GM19193 (cell line): ENCODE data around the gene MEA1.

ENCODE experiments used
- POLR2A ChIP-seq: IDR thresholded peaks from 4 replicates; pipeline ENCODE4 v1.6.1; 2011; ENCODE audit not compliant: insufficient read depth, insufficient read length; ENCODE audit errors: extremely low read depth

The MEA1 gene

GRCh38 chr6:42970871-42971612 lies 42.7 kb downstream of the MEA1 start:
- TF ChIP-seq POLR2A: no peak

- no peak for TF ChIP-seq POLR2A
Measured at GRCh38 chr6:42969934-42970333, 43.8 kb downstream of the MEA1 start.

DNA sequence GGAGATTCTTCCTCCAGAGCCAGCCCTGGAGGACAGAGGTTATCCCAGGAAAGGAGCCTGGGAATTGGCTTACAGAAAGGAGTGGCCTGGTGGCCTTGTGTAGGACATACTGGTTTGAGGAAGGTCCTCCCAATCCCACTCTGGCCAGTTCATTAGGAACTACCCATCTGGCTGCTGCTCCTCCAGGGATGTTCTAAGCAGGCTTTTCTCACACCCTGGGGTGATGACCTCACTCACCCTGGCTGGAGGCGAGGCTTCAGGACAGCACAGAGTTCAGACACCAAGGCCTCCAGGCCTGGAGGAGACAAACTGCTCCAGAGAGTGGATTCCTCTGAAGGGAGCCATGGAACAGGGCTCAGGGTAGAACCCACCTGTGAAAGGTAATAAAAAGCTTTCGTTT lies 44.3 kb downstream of the MEA1 start:
- TF ChIP-seq POLR2A: no peak

DNA sequence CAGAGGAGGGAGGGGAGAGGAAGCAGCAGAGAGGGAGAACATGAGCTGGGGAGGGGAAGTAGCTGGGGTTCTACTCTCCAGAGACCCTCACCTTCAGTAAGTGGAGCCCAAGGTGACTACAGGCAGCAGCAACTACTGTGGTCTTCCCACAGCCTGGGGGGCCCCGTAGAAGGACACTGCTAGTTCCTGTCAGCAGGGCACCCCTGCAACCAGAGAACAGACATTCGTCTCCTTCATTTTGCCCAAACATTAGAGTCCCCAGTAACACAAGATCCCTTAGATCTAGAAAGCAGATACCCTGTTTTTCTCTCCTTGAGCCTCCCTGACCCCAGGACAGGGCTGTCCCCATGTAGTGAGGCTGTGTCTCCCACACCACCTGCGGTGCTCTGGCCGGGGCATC lies 45.0 kb downstream of the MEA1 start:
- no peak for TF ChIP-seq POLR2A

DNA sequence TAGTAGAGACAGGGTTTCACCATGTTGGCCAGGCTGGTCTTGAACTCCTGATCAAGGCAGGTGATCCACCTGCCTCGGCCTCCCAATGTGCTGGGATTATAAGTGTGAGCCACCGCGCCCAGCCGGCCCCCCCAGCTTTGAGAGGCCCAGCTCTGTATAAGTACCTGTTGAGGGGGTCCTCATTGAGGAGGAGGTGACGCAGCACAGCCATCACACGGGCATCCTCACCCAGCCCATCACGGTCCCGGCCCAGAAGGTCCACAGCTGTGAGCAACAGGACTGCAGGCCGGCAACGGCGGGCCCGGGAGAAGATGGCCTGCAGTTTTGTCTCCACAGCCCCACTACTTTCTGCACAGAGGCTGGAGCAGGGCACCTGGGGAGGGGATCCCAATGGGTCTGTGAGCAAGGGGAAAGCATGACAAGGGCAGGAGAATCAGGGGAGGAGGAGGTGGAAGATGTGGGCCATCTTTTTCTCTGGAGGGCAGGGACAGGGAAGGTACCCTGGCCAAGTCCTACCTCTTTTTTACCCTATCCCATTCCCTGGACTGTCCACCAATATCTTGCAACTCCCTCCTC lies 45.5 kb downstream of the MEA1 start:
- no peak for TF ChIP-seq POLR2A

DNA sequence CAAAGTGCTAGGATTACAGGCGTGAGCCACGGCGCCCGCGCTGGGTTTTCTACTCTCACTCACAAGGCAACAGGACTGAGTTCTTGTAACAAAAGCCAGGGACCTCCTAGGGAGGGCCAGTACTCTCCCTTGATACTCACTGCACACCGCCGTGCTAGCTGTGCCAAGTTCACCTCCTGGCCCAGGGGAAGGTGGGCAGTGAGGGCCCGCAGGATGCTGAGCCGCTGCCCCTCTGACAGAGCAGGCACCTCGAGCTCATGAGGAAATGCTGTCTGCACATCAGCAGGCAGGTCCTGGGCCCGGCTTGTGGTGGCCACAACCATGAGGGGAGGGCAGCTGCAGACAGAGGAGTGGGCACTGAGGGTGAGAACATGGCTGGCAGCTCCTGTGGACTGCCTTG lies 46.5 kb downstream of the MEA1 start:
- TF ChIP-seq POLR2A: no peak

GRCh38 chr6:42966571-42966970 lies 47.2 kb downstream of the MEA1 start:
- no peak for TF ChIP-seq POLR2A

GRCh38 chr6:42963855-42964605 lies 49.7 kb downstream of the MEA1 start:
- no peak for TF ChIP-seq POLR2A

DNA sequence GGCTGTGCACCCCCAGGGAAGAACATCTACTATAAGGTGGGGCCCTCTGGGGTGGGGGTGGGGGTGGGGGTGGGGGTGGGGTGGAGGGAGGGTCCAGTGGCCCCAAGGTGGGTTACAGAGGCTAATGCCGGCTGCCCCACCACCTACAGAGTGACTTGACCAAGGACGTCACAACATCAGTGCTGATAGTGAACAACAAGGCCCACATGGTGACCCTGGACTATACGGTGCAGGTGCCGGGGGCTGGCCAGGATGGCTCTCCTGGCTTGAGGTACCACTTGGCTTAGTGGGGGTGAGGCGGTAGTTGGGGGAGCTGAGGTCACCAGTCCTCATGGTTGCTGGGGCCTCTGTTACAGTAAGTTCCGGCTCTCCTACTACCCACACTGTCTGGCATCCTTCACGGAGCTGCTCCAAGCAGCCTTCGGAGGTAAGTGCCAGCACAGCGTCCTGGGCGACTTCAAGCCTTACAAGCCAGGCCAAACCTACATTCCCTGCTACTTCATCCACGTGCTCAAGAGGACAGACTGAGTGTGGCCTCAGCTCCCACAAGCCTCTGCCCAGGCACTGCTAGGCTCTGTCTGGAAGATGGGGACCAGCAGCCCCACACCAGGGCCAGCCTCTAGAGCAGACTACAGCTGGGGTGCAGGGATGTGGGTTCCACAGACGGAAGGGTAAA lies 50.4 kb downstream of the MEA1 start:
- TF ChIP-seq POLR2A: no peak

GRCh38 chr6:42962502-42963178 lies 51.1 kb downstream of the MEA1 start:
- TF ChIP-seq POLR2A: no peak

DNA sequence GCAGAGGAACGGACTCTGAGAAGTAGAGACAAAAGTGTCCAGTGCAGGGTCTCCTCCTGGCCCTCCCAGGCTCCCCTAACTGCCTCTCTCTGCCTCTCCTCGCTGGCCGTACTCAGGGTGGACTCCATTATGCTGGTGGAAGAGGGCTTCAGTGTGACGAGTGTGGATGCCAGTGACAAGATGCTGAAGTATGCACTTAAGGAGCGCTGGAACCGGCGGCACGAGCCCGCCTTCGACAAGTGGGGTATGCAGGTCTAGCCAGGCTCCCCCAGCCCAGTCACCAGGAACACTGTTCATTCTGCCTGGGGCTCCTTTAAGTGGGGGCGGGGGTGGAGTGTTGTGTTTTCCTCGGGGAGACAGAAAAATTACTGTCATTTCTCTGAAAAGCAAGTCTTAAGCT lies 51.6 kb downstream of the MEA1 start:
- no peak for TF ChIP-seq POLR2A
